ENCODE data around the gene CASK. TPM values are rescaled to one million over a fixed set of nuclear protein-coding genes. Genes with fewer than 3 reads are reported as not detected.
"Not testable (repeated sequence)": the region's sequence is repeated elsewhere in the genome, so short reads cannot be mapped to it uniquely, and the experiment has no call there.

The CASK gene
- total and polyA plus RNA-seq, 2 donors (not counting 1 experiment from before 2014, with no cell fraction given), result 27.4 to 78.3 TPM

GRCh38 chrX:41514179-41514578, 409.2 kb downstream of the CASK start:
- Histone ChIP-seq H3K4me3 (replicated peaks in 1 of 4; ENCODE audit: control extremely low read depth in 1 of 4, insufficient read depth in 1 of 4, low read depth in 3 of 4, low read length in 4 of 4) (no peak overlapping the region), H3K4me2 (ENCODE audit: extremely low read depth, insufficient read depth, low read length) (no peak overlapping the region), H4K20me1 (ENCODE audit: control insufficient read depth, extremely low read depth, insufficient read depth, low read length) (no peaks in the 10 kb centered on the region), H3K9ac (ENCODE audit: insufficient read depth, low read length) (no peak overlapping the region), H3K79me2 (ENCODE audit: control insufficient read depth, insufficient read depth, low read length) (no peaks in the 10 kb centered on the region), H3K27ac (ENCODE audit: insufficient read depth, low read length) (no peak overlapping the region), H3K4me1 (ENCODE audit: control insufficient read depth, extremely low read depth, insufficient read depth, low read length) (no peaks in the 10 kb centered on the region), H2AFZ (ENCODE audit: low read length) (no peak overlapping the region), H3K9me3 (ENCODE audit: control insufficient read depth, insufficient read depth, low read depth, low read length) (no peaks in the 10 kb centered on the region), H3K36me3 (ENCODE audit: control insufficient read depth, insufficient read depth, low read length) (no peaks in the 10 kb centered on the region), H3K27me3 (ENCODE audit: control insufficient read depth, insufficient read depth, low read length) (no peaks in the 10 kb centered on the region)
- no peak for DNase-seq (ENCODE audit: low read depth in 2 of 2)
- TF ChIP-seq CTCF (conservative IDR thresholded peaks at IDR 0.05 in 1 of 2, IDR thresholded peaks at IDR 0.05 in 1 of 2; ENCODE audit: low read depth in 1 of 2, low read length in 2 of 2) (no peak), EZH2 (IDR thresholded peaks at IDR 0.05; ENCODE audit: low read length, missing control alignments) (no peak)

- H3K27ac ChIP-seq (ENCODE audit: insufficient read depth, low read length); H2AFZ ChIP-seq (ENCODE audit: low read length); H3K4me1 ChIP-seq (ENCODE audit: control insufficient read depth, extremely low read depth, insufficient read depth, low read length); H3K4me2 ChIP-seq (ENCODE audit: extremely low read depth, insufficient read depth, low read length); H3K9me3 ChIP-seq (ENCODE audit: control insufficient read depth, insufficient read depth, low read depth, low read length); H4K20me1 ChIP-seq (ENCODE audit: control insufficient read depth, extremely low read depth, insufficient read depth, low read length); H3K79me2 ChIP-seq (ENCODE audit: control insufficient read depth, insufficient read depth, low read length); H3K9ac ChIP-seq (ENCODE audit: insufficient read depth, low read length); H3K27me3 ChIP-seq (ENCODE audit: control insufficient read depth, insufficient read depth, low read length); DNase-seq (ENCODE audit: low read depth in 2 of 2); H3K36me3 ChIP-seq (ENCODE audit: control insufficient read depth, insufficient read depth, low read length); H3K4me3 ChIP-seq (replicated peaks in 1 of 4; ENCODE audit: control extremely low read depth in 1 of 4, insufficient read depth in 1 of 4, low read depth in 3 of 4, low read length in 4 of 4): not testable (repeated sequence)
Observed at GRCh38 chrX:41512853-41513252, 410.5 kb downstream of the CASK start.

GRCh38 chrX:41512394-41512793, 411.0 kb downstream of the CASK start:
- Histone ChIP-seq H4K20me1 (ENCODE audit: control insufficient read depth, extremely low read depth, insufficient read depth, low read length) (no peaks in the 10 kb centered on the region), H3K4me1 (ENCODE audit: control insufficient read depth, extremely low read depth, insufficient read depth, low read length) (no peaks in the 10 kb centered on the region), H3K9me3 (ENCODE audit: control insufficient read depth, insufficient read depth, low read depth, low read length) (no peaks in the 10 kb centered on the region), H3K4me3 (replicated peaks in 1 of 4; ENCODE audit: control extremely low read depth in 1 of 4, insufficient read depth in 1 of 4, low read depth in 3 of 4, low read length in 4 of 4) (no peak overlapping the region), H3K4me2 (ENCODE audit: extremely low read depth, insufficient read depth, low read length) (no peak overlapping the region), H3K79me2 (ENCODE audit: control insufficient read depth, insufficient read depth, low read length) (no peaks in the 10 kb centered on the region), H3K27me3 (ENCODE audit: control insufficient read depth, insufficient read depth, low read length) (no peaks in the 10 kb centered on the region), H3K9ac (ENCODE audit: insufficient read depth, low read length) (no peak overlapping the region), H3K36me3 (ENCODE audit: control insufficient read depth, insufficient read depth, low read length) (no peaks in the 10 kb centered on the region), H2AFZ (ENCODE audit: low read length) (no peak overlapping the region), H3K27ac (ENCODE audit: insufficient read depth, low read length) (no peak overlapping the region)
- no peak for DNase-seq (ENCODE audit: low read depth in 2 of 2)
- no peak for TF ChIP-seq CTCF (conservative IDR thresholded peaks at IDR 0.05 in 1 of 2, IDR thresholded peaks at IDR 0.05 in 1 of 2; ENCODE audit: low read depth in 1 of 2, low read length in 2 of 2)
- TF ChIP-seq EZH2 (IDR thresholded peaks at IDR 0.05; ENCODE audit: low read length, missing control alignments), result no peak

Measured in fibroblast of lung (primary cell).